ENCODE measurements around the gene RBM47. TPM values are rescaled to one million over a fixed set of nuclear protein-coding genes. Genes with fewer than 3 reads are reported as not detected.

The RBM47 gene
- total RNA-seq, 4 donors from 2014 or later, result 13.3 to 38.3 (median 21.8) TPM

DNA sequence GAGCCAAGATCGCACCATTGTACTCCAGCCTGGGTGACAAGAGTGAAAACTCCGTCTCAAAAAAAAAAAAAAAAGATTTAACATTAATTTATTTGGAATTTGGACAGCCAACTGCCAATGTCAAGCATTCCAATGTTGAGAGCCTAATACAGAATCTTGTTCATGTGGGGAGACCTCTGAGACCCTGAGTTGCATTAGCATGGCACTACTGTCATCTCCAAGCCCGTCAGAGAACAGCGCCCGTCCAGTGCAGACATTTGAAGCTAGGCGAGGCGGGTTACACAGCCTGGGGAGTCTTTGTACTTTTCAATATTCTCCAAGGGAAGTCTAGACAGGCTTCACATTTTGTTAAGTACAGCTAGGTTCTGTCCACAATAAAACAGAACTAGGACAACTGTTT, 167.8 kb downstream of the RBM47 start:
- no peaks in the 10 kb centered on the region for H3K36me3 ChIP-seq
- H3K4me1 ChIP-seq, result no peaks in the 10 kb centered on the region
- TF ChIP-seq, protein P1, sequence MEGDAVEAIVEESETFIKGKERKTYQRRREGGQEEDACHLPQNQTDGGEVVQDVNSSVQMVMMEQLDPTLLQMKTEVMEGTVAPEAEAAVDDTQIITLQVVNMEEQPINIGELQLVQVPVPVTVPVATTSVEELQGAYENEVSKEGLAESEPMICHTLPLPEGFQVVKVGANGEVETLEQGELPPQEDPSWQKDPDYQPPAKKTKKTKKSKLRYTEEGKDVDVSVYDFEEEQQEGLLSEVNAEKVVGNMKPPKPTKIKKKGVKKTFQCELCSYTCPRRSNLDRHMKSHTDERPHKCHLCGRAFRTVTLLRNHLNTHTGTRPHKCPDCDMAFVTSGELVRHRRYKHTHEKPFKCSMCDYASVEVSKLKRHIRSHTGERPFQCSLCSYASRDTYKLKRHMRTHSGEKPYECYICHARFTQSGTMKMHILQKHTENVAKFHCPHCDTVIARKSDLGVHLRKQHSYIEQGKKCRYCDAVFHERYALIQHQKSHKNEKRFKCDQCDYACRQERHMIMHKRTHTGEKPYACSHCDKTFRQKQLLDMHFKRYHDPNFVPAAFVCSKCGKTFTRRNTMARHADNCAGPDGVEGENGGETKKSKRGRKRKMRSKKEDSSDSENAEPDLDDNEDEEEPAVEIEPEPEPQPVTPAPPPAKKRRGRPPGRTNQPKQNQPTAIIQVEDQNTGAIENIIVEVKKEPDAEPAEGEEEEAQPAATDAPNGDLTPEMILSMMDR (IDR thresholded peaks at IDR 0.05), result no peak
- no peak for TF ChIP-seq POLR2A (IDR thresholded peaks at IDR 0.05; ENCODE audit: low read depth)
- no peak for TF ChIP-seq POLR2AphosphoS5 (IDR thresholded peaks at IDR 0.05)
- H3K27ac ChIP-seq (replicated peaks in 1 of 4), result no peak overlapping the region
- no peaks in the 10 kb centered on the region for H3K9me3 ChIP-seq
- intact Hi-C loops (cut with DNase I), result no loop called here
- 90% methylated on average over 7 of the region's 7 CpGs for WGBS
- no peak overlapping the region for H3K4me3 ChIP-seq
- DNase-seq (ENCODE audit: extremely low spot score), result no peak
- H3K27me3 ChIP-seq, result peaks cover 0 to 4% (median 0%) of the 10 kb centered on the region in 4 donors

- no peaks in the 10 kb centered on the region for H3K9me3 ChIP-seq
- TF ChIP-seq POLR2AphosphoS5 (IDR thresholded peaks at IDR 0.05), result no peak
- TF ChIP-seq, protein P1 (IDR thresholded peaks at IDR 0.05), result no peak
- TF ChIP-seq EP300 (IDR thresholded peaks at IDR 0.05), result no peak
- TF ChIP-seq POLR2A (IDR thresholded peaks at IDR 0.05; ENCODE audit: low read depth), result no peak
- H3K27me3 ChIP-seq, result peaks cover 0 to 4% (median 0%) of the 10 kb centered on the region in 4 donors
- H3K4me1 ChIP-seq, result no peaks in the 10 kb centered on the region
- intact Hi-C loops (cut with DNase I), result no loop called here
- H3K4me3 ChIP-seq, result no peak overlapping the region
- no peaks in the 10 kb centered on the region for H3K36me3 ChIP-seq
- DNase-seq (ENCODE audit: extremely low spot score), result no peak
- 87% methylated on average over 4 of the region's 4 CpGs for WGBS
- H3K27ac ChIP-seq (replicated peaks in 1 of 4), result no peak overlapping the region
Measured at GRCh38 chr4:40461062-40461461, 168.6 kb downstream of the RBM47 start.

- Histone ChIP-seq H3K27ac (replicated peaks in 1 of 4) (no peak overlapping the region), H3K36me3 (no peaks in the 10 kb centered on the region), H3K9me3 (no peaks in the 10 kb centered on the region), H3K4me1 (no peaks in the 10 kb centered on the region), H3K27me3 (peaks cover 0 to 4% (median 0%) of the 10 kb centered on the region in 4 donors), H3K4me3 (no peak overlapping the region)
- intact Hi-C loops (cut with DNase I), result no loop called here
- no peak for DNase-seq (ENCODE audit: extremely low spot score)
- WGBS, result 78% methylated on average over 4 of the region's 4 CpGs
- no peak for TF ChIP-seq POLR2A (IDR thresholded peaks at IDR 0.05; ENCODE audit: low read depth)
- no peak for TF ChIP-seq POLR2AphosphoS5 (IDR thresholded peaks at IDR 0.05)
- TF ChIP-seq EP300 (IDR thresholded peaks at IDR 0.05), result no peak
- TF ChIP-seq, protein P1 (IDR thresholded peaks at IDR 0.05), result no peak
Measured at GRCh38 chr4:40458683-40459082, 171.0 kb downstream of the RBM47 start.

DNA sequence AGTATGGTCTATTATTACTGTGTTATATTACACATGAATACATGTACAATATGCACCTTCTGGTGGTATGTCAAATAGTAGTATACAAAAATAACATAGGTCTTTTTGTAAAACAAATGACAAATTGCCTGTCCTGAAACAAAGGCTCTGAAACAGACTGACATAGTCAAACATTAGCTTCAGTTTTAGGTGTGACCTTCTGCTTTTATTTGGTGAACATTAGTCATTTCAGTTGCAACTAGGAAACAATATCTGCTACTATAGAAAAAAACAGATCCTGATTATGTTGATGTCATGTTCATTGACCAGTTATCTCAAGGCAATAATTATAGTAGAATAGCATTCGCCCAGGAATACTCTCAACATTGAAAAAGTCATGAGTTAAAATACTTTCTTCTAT, 171.6 kb downstream of the RBM47 start:
- TF ChIP-seq POLR2A (IDR thresholded peaks at IDR 0.05; ENCODE audit: low read depth) (no peak), EP300 (IDR thresholded peaks at IDR 0.05) (no peak)
- 91% methylated on average over 1 of the region's 1 CpG for WGBS
- DNase-seq (ENCODE audit: extremely low spot score), result no peak
- Histone ChIP-seq H3K4me1 (peaks cover 0 to under 1% (median 0%) of the 10 kb centered on the region in 4 donors), H3K9me3 (no peaks in the 10 kb centered on the region), H3K36me3 (no peaks in the 10 kb centered on the region), H3K27me3 (peaks cover 0 to 4% (median 0%) of the 10 kb centered on the region in 4 donors), H3K27ac (replicated peaks in 1 of 4) (no peak overlapping the region), H3K4me3 (no peak overlapping the region)
- intact Hi-C loops (cut with DNase I), result no loop called here

DNA sequence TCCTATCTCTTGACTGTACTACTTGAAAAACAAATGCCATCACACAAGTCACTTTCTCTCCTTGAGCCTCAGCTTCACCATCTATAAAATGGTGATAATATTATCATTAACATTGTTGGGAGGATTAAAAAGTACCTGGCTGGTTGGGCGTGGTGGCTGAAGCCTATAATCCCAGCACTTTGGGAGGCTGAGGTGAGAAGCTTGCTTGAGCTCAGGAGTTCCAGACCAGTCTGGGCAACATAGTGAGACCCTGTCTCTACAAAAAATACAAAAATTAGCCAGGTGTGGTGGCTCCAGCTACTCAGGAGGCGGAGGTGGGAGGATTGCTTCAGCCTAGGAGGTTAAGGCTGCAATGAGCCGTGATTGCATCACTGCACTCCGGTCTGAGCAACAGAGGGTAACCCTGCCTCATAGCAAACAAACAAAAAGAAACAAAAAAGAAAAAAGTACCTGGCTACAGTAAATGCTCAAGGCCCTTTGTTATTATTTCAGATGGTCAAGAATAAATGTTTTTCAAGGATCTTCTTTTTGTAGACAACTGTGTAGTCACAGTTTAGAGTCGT, 174.2 kb downstream of the RBM47 start:
- no peak for DNase-seq (ENCODE audit: extremely low spot score)
- H3K4me1 ChIP-seq, result peaks cover 0 to 11% (median 2%) of the 10 kb centered on the region in 4 donors
- peaks cover 0 to 2% (median 0%) of the 10 kb centered on the region in 4 donors for H3K27me3 ChIP-seq
- H3K4me3 ChIP-seq, result no peak overlapping the region
- H3K36me3 ChIP-seq, result no peaks in the 10 kb centered on the region
- H3K27ac ChIP-seq (replicated peaks in 1 of 4), result no peak overlapping the region
- no peaks in the 10 kb centered on the region for H3K9me3 ChIP-seq
- 91% methylated on average over 5 of the region's 5 CpGs for WGBS
- TF ChIP-seq EP300 (IDR thresholded peaks at IDR 0.05), result no peak
- TF ChIP-seq, protein P1 (IDR thresholded peaks at IDR 0.05), result no peak
- no peak for TF ChIP-seq POLR2AphosphoS5 (IDR thresholded peaks at IDR 0.05)
- no peak for TF ChIP-seq POLR2A (IDR thresholded peaks at IDR 0.05; ENCODE audit: low read depth)
- intact Hi-C loops (cut with DNase I), result no loop called here

Data from esophagus muscularis mucosa (tissue), 4 donors.